ENCODE data around the gene UBAC2.

- no peak for TF ChIP-seq FOXM1 (IDR thresholded peaks at IDR 0.05; ENCODE audit: borderline replicate concordance)
- no peak for TF ChIP-seq SP1 (IDR thresholded peaks at IDR 0.05)
- TF ChIP-seq ELF4 (IDR thresholded peaks at IDR 0.05): no peak
- TF ChIP-seq, protein P1, sequence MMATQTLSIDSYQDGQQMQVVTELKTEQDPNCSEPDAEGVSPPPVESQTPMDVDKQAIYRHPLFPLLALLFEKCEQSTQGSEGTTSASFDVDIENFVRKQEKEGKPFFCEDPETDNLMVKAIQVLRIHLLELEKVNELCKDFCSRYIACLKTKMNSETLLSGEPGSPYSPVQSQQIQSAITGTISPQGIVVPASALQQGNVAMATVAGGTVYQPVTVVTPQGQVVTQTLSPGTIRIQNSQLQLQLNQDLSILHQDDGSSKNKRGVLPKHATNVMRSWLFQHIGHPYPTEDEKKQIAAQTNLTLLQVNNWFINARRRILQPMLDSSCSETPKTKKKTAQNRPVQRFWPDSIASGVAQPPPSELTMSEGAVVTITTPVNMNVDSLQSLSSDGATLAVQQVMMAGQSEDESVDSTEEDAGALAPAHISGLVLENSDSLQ (IDR thresholded peaks at IDR 0.05): no peak
- no peak for TF ChIP-seq HDGF (IDR thresholded peaks at IDR 0.05; ENCODE audit: borderline replicate concordance)
- TF ChIP-seq BHLHE40 (IDR thresholded peaks at IDR 0.05; ENCODE audit: borderline replicate concordance): no peak
- TF ChIP-seq SUZ12 (IDR thresholded peaks at IDR 0.05): no peak
- no peak for TF ChIP-seq TARDBP (IDR thresholded peaks at IDR 0.05)
- TF ChIP-seq ZNF384 (IDR thresholded peaks at IDR 0.05): no peak
- TF ChIP-seq NFRKB (IDR thresholded peaks at IDR 0.05): no peak
These were observed 178.5 kb downstream of the UBAC2 start for GRCh38 chr13:99378985-99379733.
